HG03354 (cell line): ENCODE data around the gene MICAL2.

Experiments
- ATAC-seq: cut with Tn5 transposase; IDR thresholded peaks from one replicate; pipeline ENCODE4 v1.9.1; 2021; ENCODE audit warnings: mild to moderate bottlenecking; ENCODE audit not compliant: unreplicated experiment, poor library complexity, severe bottlenecking

Gene MICAL2

GRCh38 chr11:12235947-12236743, 125.8 kb downstream of the MICAL2 start:
- ATAC-seq, result peak; percentile 87

DNA sequence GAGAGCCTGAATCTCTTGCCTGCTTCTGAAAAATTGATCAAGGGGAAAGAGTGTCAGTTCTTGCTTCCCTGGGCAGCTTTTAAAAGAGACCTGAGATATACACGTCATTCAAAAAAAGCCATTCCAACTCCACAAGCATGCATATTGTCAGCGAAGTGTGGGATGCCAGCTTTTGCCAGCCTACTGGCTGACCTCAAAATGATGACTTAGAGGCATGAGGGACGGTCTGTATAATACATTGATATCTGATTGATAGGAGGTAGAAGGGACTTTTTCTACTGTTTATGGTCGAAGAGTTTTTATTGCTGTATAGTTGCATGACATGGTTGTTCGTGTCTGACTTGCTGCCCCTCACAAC, 126.3 kb downstream of the MICAL2 start:
- ATAC-seq, result no peak

GRCh38 chr11:12237381-12237784, 127.0 kb downstream of the MICAL2 start:
- no peak for ATAC-seq

- no peak for ATAC-seq
These were observed 128.0 kb downstream of the MICAL2 start for GRCh38 chr11:12238420-12238819.

DNA sequence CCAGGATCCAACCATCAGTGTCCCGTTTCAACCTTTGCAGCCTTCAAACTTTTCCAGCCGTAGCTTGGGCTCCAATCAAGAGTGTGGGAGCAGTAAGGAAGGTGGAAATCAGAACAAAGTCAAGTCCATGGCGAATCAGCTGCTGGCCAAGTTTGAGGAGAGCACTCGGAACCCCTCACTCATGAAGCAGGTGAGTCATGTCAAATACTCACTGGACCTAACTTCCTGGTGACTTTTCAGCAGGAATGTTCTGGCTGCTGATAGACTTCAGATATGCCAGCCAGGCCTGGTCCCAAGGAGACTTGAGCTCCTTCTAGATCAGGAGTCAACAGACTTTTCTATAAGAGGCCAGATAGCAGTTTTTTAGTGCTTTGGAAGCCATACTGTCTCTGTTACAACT, 129.0 kb downstream of the MICAL2 start:
- no peak for ATAC-seq

DNA sequence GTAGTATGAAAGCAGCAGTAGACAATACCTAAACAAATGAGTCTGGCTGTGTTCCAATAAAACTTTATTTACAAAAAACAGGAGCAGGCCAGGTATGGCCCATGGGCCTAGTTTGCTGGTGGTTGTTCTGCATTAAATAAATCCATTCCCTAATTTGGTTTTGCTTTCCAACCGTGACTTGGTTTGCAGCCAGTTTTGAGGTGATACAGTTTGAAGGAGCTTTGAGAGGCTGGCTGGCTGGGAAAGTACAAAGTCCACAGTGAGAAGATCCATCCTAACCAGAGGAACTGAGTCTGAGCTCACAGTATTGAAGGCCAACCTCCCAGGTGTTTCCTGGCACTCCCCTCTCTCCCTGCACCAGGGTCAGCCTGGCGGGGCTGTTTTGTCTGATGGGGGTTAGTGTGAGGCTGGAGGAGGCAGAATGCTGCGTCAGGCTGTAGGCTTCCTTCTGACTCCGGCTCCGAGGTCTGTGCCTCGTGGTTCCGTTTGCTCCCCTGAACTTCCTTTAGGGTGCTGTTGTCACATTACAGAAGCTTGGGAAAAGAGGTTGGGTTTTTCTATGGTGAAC, 129.5 kb downstream of the MICAL2 start:
- ATAC-seq, result no peak

- ATAC-seq, result no peak
These were observed 130.3 kb downstream of the MICAL2 start for GRCh38 chr11:12240677-12241076.

GRCh38 chr11:12241401-12241800, 131.0 kb downstream of the MICAL2 start:
- ATAC-seq, result no peak

DNA sequence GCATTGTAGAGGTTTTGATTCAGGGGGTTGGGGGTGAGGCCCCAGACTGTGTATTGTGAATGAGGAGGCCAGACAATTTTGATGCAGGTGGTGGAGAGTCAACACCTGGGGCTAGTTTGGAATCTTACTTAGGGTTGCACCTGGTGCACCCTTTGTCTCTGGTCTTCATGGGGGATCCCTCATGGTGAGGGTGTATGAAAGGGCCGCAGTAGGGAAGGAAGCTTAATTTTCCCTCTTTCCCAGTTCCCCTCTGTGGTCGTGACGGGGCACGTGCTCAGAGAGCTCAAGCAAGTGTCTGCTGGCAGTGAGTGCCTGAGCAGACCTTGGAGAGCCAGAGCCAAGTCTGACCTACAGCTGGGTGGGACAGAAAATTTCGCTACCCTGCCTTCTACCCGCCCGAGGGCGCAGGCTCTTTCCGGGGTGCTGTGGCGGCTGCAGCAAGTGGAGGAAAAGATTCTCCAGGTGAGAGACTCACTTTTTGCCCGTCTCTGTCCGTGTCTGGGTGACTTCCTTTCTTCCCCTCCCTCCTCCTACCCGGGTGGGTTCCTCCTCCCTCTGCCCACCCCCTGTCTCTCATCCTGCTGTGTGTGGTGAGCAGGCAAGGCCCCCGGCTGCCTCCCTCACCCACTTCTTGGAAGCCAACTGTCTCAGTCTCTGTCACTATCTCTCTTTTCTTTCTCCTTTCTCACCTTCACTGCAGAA, 131.7 kb downstream of the MICAL2 start:
- no peak for ATAC-seq

GRCh38 chr11:12242966-12243365, 132.6 kb downstream of the MICAL2 start:
- no peak for ATAC-seq

GRCh38 chr11:12243486-12243885, 133.1 kb downstream of the MICAL2 start:
- ATAC-seq, result no peak

DNA sequence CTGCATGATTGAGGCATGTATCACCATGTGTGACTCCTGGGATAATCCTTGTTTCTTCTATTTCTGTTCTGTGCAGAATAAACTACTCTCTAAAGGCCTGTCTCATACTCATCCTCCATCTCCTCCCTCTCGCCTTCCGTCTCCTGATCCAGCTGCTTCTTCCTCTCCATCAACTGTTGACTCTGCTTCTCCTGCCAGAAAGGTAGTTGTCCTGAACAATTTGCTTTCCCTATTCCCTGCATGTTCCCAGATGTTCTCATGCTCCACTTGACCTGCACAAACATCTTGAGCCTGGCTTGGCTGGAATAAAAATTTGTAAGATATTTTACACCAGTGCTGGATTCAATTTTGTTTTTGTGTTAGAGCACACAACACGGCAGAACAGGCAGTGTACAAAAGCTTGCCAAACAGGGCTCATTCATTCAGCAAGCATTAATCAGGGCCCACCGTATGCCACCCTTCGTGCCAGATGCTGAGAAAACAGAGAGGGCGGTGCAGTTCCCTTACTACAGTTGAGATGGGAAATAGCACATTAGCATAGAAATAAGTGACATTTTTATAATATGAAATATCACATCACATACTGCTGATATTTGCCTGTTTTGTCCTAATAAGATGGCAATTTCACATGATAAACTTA, 133.6 kb downstream of the MICAL2 start:
- no peak for ATAC-seq

- no peak for ATAC-seq
These were observed 134.7 kb downstream of the MICAL2 start for GRCh38 chr11:12245091-12245490.

GRCh38 chr11:12245549-12246016, 135.2 kb downstream of the MICAL2 start:
- ATAC-seq, result no peak

- no peak for ATAC-seq
These were observed 135.8 kb downstream of the MICAL2 start for GRCh38 chr11:12246147-12246546.

DNA sequence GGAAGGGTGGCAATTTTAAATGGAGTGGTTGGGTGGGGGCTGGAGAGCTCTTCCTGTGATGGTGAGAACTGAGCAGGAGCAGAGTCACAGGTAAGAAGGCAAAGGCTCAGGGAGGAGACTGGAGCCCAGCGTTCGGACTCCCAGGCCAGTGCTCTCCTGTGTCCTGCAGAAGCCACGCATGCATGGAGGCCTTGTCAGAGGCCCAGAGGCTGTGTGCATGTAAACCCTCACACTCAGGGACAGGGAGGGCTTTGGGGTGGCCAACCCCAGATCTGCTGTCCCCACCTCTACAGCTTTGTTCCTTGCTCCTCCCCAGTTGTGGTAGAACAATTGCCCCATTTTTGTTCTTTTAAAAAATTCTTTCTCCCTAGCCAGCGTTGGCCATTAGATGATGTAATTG, 136.6 kb downstream of the MICAL2 start:
- no peak for ATAC-seq

- no peak for ATAC-seq
These were observed 137.3 kb downstream of the MICAL2 start for GRCh38 chr11:12247543-12248254.

- ATAC-seq, result no peak
These were observed 137.9 kb downstream of the MICAL2 start for GRCh38 chr11:12248330-12248729.

GRCh38 chr11:12249590-12250260, 139.3 kb downstream of the MICAL2 start:
- no peak for ATAC-seq
